Ovary (tissue), 3 donors: Measurements from ENCODE around the gene LEF1.

Experiments used
- CTCF ChIP-seq, 3 donors: fragments of 450-650 bp in 2 of 3; fragments of 200-600 bp in 1 of 3; IDR thresholded peaks; one replicate each; pipeline versions ENCODE4 v1.5.1 to v1.8.0; 2016 to 2022; ENCODE audit warnings: antibody characterized with exemption in 3 of 3, mild to moderate bottlenecking in 1 of 3
- EP300 ChIP-seq: sonication (generic); formaldehyde crosslinking; IDR thresholded peaks from one replicate; pipeline ENCODE4 v1.6.1; 2017; ENCODE audit warnings: antibody characterized with exemption
- POLR2A ChIP-seq: fragments of 450-650 bp; IDR thresholded peaks from one replicate; pipeline ENCODE4 v1.6.1; 2017; ENCODE audit warnings: antibody characterized with exemption, mild to moderate bottlenecking, moderate library complexity
- donor health status: DM: no; HTN: no; CAD: no.

- TF ChIP-seq CTCF (IDR thresholded peaks at IDR 0.05) (no peak), POLR2A (no peak), EP300 (no peak)
These were observed 18.9 kb downstream of the LEF1 start for GRCh38 chr4:108149588-108150380.
